GM13976 (cell line): ENCODE data around the gene S100A9.

ENCODE experiments used
- DNase-seq: peaks from one replicate; pipeline ENCODE4 v3.0.0; 2012; ENCODE audit warnings: low spot score
- CTCF ChIP-seq: IDR thresholded peaks from 2 replicates; pipeline ENCODE4 v1.5.1; 2012; ENCODE audit warnings: borderline replicate concordance, mild to moderate bottlenecking; ENCODE audit not compliant: insufficient read depth; ENCODE audit errors: extremely low read depth, missing control alignments, control extremely low read depth
- in situ Hi-C: fragments of 300-500 bp; cut with MboI; formaldehyde crosslinking; loops from one replicate; pipeline ENCODE4 v1.12.0; 2022; ENCODE audit warnings: low sequenced_read_pairs, mixed read lengths, inconsistent platforms; ENCODE audit not compliant: unreplicated experiment

S100A9 gene

DNA sequence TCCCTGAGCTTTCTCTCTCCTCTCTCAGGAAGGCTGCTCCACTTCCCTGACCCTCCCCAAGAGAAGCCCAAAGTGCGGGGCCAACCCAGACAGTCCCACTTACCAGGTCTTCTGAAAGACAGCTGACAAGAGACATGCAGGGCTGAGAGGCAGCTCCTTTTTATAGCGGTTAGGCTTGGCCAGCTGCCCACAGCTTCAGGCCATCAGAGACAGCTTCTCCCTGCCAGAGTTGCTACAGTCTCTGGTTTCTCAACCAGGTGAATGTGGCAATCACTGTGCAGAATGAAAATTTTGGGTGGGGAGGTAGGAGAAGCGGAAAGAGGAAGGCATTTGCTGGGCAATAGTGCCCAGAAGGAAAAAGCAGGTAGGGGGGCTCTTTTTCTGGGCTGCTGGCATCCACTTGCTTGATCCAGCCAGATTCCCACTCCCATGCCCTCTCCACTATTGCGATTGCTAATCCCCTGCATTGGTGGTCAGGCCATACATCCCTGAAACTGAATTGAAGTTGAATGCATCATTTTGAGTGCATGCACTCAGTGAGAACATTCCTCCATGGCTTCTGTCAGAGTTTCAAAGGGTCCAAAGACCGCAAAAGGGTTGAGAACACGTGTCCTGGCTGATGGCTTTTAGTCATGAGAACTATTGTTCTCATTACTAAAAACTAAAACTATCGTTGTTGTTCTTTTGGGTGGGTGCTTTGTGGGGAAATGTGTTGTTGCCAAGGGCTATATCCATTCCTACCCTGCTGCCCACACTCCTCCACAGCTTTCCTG, 33.5 kb downstream of the S100A9 start, which contains the start of gene S100A8:
TSS of gene S100A8 (minus strand) at position 136 of the 773 bp plus-strand sequence. CDS start 538 bp downstream, outside the sequence.
- no peak for DNase-seq
- in situ Hi-C loops = no loop called here
- TF ChIP-seq CTCF = no peak

- TF ChIP-seq CTCF = no peak
- in situ Hi-C loops = no loop called here
- no peak for DNase-seq
Observed at GRCh38 chr1:153392258-153392657, 34.6 kb downstream of the S100A9 start.

- no peak for DNase-seq
- in situ Hi-C loops = no loop called here
Observed at GRCh38 chr1:153392822-153393221, 35.2 kb downstream of the S100A9 start.

GRCh38 chr1:153393926-153394325, 36.3 kb downstream of the S100A9 start:
- no peak for TF ChIP-seq CTCF
- DNase-seq = no peak
- in situ Hi-C loops = no loop called here

More at GRCh38 chr1:153392822-153393221, 35.2 kb downstream of the S100A9 start:
- TF ChIP-seq CTCF = no peak

- in situ Hi-C loops = no loop called here
- TF ChIP-seq CTCF = no peak
- no peak for DNase-seq
Observed at GRCh38 chr1:153394391-153394790, 36.7 kb downstream of the S100A9 start.

- in situ Hi-C loops = no loop called here
- no peak for TF ChIP-seq CTCF
- DNase-seq = no peak
Observed at GRCh38 chr1:153395136-153395685, 37.6 kb downstream of the S100A9 start.
